Medulla oblongata (tissue), 1 donor: ENCODE data around the gene NRXN2.

Experiments used
- DNase-seq: peaks from one replicate; pipeline ENCODE4 v3.0.0-alpha.2; 2015; ENCODE audit errors: extremely low spot score

NRXN2 gene

DNA sequence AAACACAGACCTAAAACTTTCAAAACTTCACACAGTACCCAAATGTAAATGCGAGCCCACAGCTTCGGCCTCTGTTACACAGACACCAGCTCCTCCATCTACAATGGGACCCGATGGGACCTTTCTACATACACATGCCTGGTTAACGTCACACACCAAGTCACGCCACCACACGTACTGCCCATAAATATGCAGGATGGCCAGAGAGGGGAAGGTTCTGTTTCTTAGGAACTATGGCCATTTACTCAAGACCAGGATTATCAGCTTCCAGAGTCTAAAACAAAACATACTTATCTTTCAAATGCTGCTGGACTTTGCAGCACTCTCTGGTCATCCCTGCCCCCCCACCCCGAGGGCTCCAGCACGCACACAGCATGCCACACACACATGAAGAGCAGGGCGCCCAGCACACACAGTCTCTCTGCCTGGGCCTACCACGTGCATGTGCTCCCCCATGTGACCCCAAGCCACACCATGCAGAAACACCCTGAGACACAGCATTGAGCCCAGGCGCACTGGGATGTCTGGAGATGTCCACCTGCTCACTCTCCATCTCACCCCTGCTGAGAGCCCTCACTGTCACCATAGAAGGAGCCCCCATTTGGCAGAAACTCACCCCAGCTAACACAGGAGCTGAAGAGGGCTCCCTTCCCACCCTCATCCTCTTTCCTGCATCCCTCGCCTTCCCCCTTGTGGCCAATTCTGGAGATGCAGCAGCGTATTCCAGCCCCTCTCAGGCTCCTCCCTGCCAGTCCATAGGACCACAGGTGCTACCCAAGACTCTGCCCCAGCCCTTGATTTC is 70.2 kb downstream of the NRXN2 start:
- DNase-seq: peak; percentile 89

- peak; percentile 60 for DNase-seq
These were observed 72.0 kb downstream of the NRXN2 start for GRCh38 chr11:64650923-64651523.

GRCh38 chr11:64649291-64649697 is 73.7 kb downstream of the NRXN2 start:
- DNase-seq: peak; percentile 38

DNA sequence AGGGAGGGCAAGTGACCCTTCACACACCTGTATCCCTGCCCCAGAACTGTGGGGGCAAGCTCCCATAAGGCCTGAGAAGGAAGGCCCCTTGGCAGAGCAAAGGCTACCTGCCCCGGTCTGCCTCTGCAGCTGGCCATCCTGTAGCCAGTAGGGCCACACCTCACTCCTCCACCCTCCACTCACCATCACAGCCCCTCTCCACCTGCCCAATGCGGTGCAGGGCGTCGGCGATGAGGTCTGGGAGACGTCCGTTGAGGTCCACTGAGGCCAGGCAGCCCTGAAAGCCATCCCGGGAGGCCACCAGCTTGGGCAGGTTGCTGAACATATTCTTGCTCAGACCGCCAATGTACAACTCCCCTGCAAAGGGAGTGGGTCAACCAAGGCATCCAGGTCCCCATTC is 74.4 kb downstream of the NRXN2 start:
- DNase-seq: no peak

DNA sequence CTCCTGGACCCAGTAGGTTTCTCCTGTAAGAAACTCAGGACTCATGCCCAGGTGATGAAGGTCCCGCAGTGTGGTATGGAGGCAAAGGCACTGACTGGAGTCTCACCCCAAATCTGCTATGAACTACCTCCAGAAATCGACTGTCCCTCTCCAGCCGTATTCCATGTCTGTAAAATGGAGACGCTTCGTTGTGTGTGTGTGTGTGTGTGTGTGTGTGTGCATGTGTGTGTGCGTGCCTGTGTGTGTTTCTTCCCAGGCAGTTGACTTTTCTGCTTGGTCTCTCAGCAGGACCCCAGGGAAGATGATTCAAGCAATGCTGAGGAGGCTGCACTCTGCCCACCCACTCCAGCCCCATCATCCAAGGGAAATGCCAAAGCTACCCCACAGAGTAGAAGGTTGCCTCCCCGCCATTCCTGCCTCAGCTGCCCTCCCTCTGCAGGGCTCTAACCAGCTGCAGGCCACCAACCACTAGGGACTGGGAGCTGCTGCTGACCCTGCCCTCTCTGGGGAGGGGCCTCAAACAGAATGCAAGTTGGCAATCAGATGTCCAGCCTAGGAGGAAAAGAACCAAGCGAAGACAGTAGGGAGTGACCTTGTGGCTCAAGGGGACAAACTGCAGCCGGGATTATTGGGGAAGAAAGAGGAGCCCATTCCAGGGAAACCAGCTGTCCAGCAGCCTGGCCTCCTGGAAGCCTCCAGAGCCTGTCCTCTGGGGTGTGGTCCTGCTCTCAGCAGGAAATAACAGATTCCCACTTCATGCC is 75.8 kb downstream of the NRXN2 start:
- no peak for DNase-seq

DNA sequence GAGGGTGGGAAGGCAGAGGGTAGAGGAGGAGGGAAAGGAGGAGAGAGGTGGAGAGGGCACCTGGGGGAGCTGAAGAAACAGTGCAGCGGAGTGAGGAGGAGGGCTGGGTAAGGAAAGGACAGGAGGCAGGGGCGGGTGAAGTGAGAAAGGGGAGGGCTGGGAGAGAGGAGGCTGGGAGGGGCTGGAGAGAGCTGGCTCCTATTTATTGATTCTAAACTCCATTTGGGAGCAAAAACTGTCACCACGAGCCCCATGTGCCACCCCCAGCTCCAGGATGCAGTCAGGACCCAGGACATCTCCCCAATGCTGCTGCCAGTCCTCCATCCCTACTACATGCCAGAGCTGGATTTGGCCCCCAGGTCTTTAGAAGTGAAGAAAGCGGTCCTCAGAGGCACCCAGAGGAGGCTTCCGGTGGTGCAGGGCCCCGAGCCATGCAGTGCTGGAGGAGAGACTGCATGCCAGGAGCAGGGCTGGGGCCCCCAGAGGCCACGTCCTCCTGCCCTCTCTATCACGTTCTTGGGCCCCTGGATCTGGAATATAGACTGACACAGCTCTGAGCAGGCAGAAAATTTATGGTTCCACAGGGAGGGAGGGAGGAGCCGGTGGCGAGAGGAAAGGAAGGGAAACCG is 78.2 kb downstream of the NRXN2 start:
- no peak for DNase-seq

DNA sequence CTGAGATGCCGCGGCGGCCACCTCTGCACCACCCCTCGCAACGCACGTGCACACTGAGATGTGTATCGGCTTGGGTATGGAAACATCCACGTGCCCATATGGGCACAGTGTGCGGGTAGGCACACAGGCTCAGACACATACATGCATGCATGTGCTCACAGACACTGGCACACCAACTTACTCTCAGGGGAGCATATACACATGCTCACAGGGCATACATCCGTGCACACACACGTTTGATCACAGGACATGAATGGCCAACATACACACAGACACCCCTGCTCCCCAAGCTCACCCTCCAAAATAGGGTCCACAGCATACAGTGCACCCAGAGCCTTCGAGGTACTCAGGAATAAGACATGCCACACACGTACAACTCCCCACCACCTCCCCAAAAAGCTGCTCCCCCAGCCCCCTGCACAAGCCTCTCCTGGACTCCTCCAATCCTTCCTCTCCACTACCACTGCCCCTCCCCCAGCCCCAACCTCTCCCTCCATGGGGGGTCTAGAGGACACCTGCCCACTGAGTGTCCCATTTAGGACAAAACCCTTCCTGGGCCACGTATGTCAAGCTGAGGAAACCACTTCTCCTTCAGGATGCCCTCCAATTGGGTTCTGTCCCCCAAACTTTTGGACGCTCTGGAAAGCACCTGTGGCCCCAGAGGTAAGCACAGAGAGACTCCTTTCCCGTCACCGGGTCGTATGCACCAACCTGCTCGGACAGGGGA is 78.9 kb downstream of the NRXN2 start:
- DNase-seq: no peak

GRCh38 chr11:64643256-64643881 is 79.6 kb downstream of the NRXN2 start:
- DNase-seq: peak; percentile 61

DNA sequence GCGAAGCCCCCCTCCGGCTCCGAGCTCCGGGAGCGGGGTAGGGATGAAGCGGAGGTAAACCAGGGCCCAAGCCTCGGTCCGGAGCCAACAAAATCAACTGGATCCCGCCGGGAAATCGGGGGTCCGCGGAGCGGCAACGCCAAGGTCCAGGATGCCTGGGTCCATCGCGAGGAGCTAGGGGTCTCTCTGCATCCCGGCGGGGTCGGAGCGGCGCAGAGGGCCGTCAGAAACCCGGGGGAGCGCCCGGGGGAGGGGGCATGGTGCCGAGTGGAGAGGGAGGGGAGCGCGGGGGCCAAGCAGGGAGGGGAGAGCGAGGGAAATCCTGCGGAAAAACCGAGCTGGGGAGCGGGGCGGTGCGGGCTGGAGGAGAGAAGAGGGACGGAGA is 80.1 kb downstream of the NRXN2 start:
- no peak for DNase-seq

- DNase-seq: no peak
These were observed 80.6 kb downstream of the NRXN2 start for GRCh38 chr11:64642418-64642735.

DNA sequence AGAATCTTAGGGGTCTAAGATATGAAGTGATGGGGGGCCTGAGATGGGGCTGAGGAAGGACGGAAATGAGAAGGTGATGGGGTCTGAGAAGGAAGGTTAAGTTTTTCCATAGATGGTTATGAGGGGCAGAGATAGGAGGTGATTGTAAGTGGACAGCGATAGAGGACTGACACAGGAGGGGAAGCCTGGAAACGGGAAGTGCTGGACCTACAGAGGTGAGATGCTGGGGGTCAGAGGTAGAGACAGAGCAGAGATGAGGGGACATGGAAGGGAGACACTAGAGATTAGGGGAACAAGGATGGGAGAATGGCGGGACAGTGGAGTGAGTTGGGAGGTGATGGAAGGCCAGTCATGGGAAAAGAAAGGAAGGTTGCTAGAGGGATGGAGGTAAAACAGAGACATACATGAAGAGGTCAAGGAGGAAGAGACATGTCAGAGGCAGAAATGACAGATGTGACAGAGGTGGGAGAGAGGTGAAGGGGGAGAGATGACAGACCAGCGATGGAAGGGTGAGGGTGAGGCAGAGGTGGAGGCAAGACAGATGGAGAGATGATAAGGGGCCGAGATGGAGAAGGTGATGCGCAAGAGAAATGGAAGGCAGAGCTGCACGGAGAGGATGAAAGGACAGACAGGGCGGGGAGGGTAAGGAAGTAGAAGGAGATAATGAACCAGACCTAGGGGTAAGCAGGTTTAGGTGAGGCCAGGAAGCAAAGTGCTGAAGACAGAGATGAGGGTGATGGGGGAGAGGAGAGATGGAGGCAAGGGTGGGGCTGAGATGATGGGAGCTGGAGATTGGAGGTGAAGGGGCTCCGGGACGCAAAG is 81.2 kb downstream of the NRXN2 start:
- DNase-seq: no peak

- no peak for DNase-seq
These were observed 83.1 kb downstream of the NRXN2 start for GRCh38 chr11:64639885-64640284.

- no peak for DNase-seq
These were observed 84.2 kb downstream of the NRXN2 start for GRCh38 chr11:64638829-64639228.

DNA sequence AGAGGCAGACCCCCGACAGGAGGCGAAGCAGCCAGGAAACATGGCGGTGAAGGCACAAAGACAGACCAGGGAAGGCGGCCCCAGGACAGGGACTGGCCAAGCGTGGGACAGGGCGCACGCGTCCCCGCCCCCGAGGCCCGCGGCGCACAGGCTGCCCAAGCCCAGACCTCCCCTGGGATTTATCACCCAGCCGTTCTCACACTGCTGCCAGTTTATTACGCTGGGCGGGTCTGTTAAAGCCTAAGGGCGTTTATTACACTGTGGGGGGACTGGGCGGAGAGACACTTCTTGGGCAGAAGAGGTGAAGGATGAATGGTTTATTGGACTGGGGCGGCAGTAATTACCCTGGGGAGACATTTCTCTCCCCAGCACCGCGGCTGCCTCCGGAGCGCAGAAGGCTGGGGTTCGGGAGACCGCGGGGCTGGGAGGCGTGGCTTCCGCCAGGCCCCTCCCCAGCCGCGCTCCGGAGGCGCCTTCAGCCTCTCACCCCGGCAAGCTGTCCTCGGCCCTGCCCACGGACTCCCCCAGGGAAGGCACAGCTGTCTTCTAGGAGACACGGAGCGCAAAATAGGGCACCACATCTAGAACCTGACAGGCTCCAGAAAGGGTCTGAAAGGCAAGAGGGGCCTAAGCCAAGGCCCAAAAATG is 84.9 kb downstream of the NRXN2 start:
- DNase-seq: no peak

- DNase-seq: peak; percentile 43
These were observed 85.5 kb downstream of the NRXN2 start for GRCh38 chr11:64637334-64638017.

GRCh38 chr11:64633555-64634159 is 89.3 kb downstream of the NRXN2 start:
- no peak for DNase-seq

GRCh38 chr11:64632654-64633053 is 90.3 kb downstream of the NRXN2 start:
- no peak for DNase-seq

DNA sequence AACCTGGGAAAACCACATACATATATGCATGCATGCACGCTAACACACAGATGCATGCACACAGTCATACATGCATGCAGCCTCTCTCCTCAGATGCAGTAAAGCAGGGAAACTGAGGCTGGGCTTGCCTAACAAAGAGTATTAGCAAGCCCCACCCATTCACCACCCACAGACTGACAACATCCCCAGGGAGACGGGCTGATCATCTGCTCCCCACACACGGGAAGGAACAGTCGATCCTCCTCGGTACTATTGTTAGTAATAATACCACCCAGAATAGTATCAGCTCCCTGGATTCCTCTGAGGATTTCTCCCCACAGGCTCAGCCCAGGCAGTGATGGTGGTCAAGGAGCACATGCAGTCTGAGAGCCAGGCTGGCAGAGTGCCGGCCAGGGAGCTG is 90.8 kb downstream of the NRXN2 start:
- no peak for DNase-seq

DNA sequence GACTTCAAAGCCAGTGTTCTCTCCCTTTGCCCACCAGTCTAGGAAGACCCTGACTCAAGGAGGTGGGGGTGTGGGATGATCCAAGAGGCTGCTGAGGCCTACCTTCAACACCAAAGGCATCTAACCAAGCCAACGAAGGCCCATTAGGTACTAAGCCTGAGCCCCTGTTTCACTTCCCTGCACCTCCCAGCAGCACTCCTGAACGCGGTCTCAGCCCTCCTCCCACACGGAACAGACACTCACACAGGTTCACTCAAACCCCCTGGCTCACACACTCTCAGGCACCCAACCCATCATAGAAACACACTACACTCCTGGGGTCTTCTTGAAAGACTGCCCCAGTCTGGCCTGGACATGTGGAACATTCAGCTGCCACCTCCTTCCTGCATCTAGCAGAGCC is 91.3 kb downstream of the NRXN2 start:
- no peak for DNase-seq
